Esophagus muscularis mucosa (tissue), 4 donors: ENCODE measurements around the gene GPX7. TPM values are rescaled to one million over a fixed set of nuclear protein-coding genes. Genes with fewer than 3 reads are reported as not detected.

ENCODE experiments used
- DNase-seq: peaks from one replicate; pipeline ENCODE4 v3.0.0-alpha.2; 2017; ENCODE audit errors: extremely low spot score
- H3K27ac ChIP-seq, 4 donors: fragments of 200-600 bp; sonication (generic); replicated peaks in 1 of 4; 1 replicate in 3 of 4; 2 replicates in 1 of 4; pipeline ENCODE4 v1.5.1; 2016 to 2019; ENCODE audit warnings: mild to moderate bottlenecking in 1 of 4
- H3K27me3 ChIP-seq, 4 donors: fragments of 200-600 bp; sonication (generic); one replicate each; pipeline versions ENCODE4 v1.5.1 to v1.6.0; 2016 to 2019
- H3K36me3 ChIP-seq, 4 donors: fragments of 200-600 bp; sonication (generic); one replicate each; pipeline ENCODE4 v1.5.1; 2016 to 2019
- H3K4me1 ChIP-seq, 4 donors: fragments of 200-600 bp; sonication (generic); one replicate each; pipeline ENCODE4 v1.5.1; 2016 to 2019
- H3K4me3 ChIP-seq, 4 donors: fragments of 200-600 bp; sonication (generic); 1 replicate in 2 of 4; 2 replicates in 2 of 4; pipeline ENCODE4 v1.5.1; 2016 to 2019; ENCODE audit warnings: mild to moderate bottlenecking in 4 of 4, moderate library complexity in 1 of 4
- H3K9me3 ChIP-seq, 4 donors: fragments of 200-600 bp; sonication (generic); 1 replicate in 3 of 4; 2 replicates in 1 of 4; pipeline ENCODE4 v1.5.1; 2016 to 2019
- EP300 ChIP-seq: sonication (generic); formaldehyde crosslinking; IDR thresholded peaks from one replicate; pipeline ENCODE4 v1.6.1; 2017; ENCODE audit warnings: antibody characterized with exemption
- POLR2A ChIP-seq: fragments of 450-650 bp; IDR thresholded peaks from one replicate; pipeline ENCODE4 v1.6.1; 2017; ENCODE audit warnings: antibody characterized with exemption, moderate library complexity, mild to moderate bottlenecking, low read depth
- POLR2AphosphoS5 ChIP-seq, 2 donors: sonication (generic); formaldehyde crosslinking; IDR thresholded peaks; one replicate each; pipeline ENCODE4 v1.6.1; 2017; ENCODE audit warnings: antibody characterized with exemption in 2 of 2
- WGBS: methylation state at CpG from one replicate; pipeline ENCODE4 v1.1.5; 2018; 5-methylcytosine and 5-hydroxymethylcytosine counted together
- intact Hi-C: fragments of 100-400 bp; cut with DNase I; formaldehyde crosslinking; loops from one replicate; pipeline ENCODE4 v1.15.1; 2023
- total RNA-seq, 4 donors: library from RNA; depleted of rRNA; stranded (reverse); fragments of >200 nt; gene quantifications; one replicate each; pipeline versions ENCODE4 v1.1.0 to v1.2.1, GENCODE V29; 2016
- TF ChIP-seq, protein P1 (sequence below), 3 experiments: fragments of 200-600 bp in 2 of 3; fragments of 450-650 bp in 1 of 3; sonication (generic) in 2 of 3; IDR thresholded peaks; one replicate each; pipeline ENCODE4 v1.5.1; 2017 to 2019; ENCODE audit warnings: antibody characterized with exemption in 3 of 3, mild to moderate bottlenecking in 2 of 3, moderate library complexity in 1 of 3

Gene GPX7
- total RNA-seq, 4 donors from 2014 or later: 9.3 to 17.3 (median 16.4) TPM

- DNase-seq: no peak
- intact Hi-C loops: no loop called here
- 93% methylated on average over 5 of the region's 5 CpGs for WGBS
- no peak overlapping the region for H3K4me3 ChIP-seq
- no peak for TF ChIP-seq EP300
- TF ChIP-seq POLR2AphosphoS5 (IDR thresholded peaks at IDR 0.05): no peak
- no peak for TF ChIP-seq POLR2A
- TF ChIP-seq, protein P1, sequence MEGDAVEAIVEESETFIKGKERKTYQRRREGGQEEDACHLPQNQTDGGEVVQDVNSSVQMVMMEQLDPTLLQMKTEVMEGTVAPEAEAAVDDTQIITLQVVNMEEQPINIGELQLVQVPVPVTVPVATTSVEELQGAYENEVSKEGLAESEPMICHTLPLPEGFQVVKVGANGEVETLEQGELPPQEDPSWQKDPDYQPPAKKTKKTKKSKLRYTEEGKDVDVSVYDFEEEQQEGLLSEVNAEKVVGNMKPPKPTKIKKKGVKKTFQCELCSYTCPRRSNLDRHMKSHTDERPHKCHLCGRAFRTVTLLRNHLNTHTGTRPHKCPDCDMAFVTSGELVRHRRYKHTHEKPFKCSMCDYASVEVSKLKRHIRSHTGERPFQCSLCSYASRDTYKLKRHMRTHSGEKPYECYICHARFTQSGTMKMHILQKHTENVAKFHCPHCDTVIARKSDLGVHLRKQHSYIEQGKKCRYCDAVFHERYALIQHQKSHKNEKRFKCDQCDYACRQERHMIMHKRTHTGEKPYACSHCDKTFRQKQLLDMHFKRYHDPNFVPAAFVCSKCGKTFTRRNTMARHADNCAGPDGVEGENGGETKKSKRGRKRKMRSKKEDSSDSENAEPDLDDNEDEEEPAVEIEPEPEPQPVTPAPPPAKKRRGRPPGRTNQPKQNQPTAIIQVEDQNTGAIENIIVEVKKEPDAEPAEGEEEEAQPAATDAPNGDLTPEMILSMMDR (IDR thresholded peaks at IDR 0.05): no peak
- H3K9me3 ChIP-seq: no peaks in the 10 kb centered on the region
- H3K36me3 ChIP-seq: peaks cover 0 to 14% (median 0%) of the 10 kb centered on the region in 4 donors
- no peaks in the 10 kb centered on the region for H3K4me1 ChIP-seq
- no peak overlapping the region for H3K27ac ChIP-seq
- H3K27me3 ChIP-seq: no peaks in the 10 kb centered on the region
Measured at GRCh38 chr1:52614671-52615070, 12.5 kb downstream of the GPX7 start.

- Histone ChIP-seq H3K4me1 (no peaks in the 10 kb centered on the region), H3K4me3 (no peak overlapping the region), H3K27ac (no peak overlapping the region), H3K9me3 (peaks cover 0 to 4% (median 0%) of the 10 kb centered on the region in 4 donors), H3K27me3 (no peaks in the 10 kb centered on the region), H3K36me3 (peaks cover 0 to 10% (median 0%) of the 10 kb centered on the region in 4 donors)
- no peak for DNase-seq
- no peak for TF ChIP-seq POLR2AphosphoS5 (IDR thresholded peaks at IDR 0.05)
- TF ChIP-seq EP300: no peak
- no peak for TF ChIP-seq POLR2A
- TF ChIP-seq, protein P1 (IDR thresholded peaks at IDR 0.05): no peak
- intact Hi-C loops: no loop called here
- 97% methylated on average over 5 of the region's 5 CpGs for WGBS
Measured at GRCh38 chr1:52615489-52616042, 13.4 kb downstream of the GPX7 start.

DNA sequence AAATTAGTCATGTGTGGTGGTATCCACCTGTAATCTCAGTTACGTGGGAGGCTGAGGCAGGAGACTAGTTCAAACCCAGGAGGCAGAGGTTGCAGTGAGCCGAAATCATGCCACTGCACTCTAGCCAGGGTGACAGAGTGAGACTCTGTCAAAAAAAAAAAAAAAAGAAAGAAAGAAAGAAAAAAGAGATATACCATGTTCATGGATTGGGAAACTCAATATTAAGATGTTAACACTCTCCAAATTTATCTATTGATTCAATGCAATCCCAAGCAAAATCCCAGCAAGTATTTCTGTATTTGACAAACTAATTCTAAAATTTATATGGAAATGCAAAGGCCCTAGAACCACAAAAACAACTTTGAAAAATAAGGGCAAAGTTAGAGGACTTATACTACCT is 19.8 kb downstream of the GPX7 start:
- intact Hi-C loops: no loop called here
- Histone ChIP-seq H3K4me3 (no peak overlapping the region), H3K27me3 (no peaks in the 10 kb centered on the region), H3K4me1 (no peaks in the 10 kb centered on the region), H3K27ac (no peak overlapping the region), H3K36me3 (peaks cover 0 to 5% (median 0%) of the 10 kb centered on the region in 4 donors), H3K9me3 (peaks cover 0 to 30% (median 26%) of the 10 kb centered on the region in 4 donors)
- no peak for DNase-seq
- TF ChIP-seq POLR2A: no peak
- TF ChIP-seq, protein P1 (IDR thresholded peaks at IDR 0.05): no peak
- TF ChIP-seq EP300: no peak
- no peak for TF ChIP-seq POLR2AphosphoS5 (IDR thresholded peaks at IDR 0.05)
- 92% methylated on average over 2 of the region's 2 CpGs for WGBS

- Histone ChIP-seq H3K27ac (no peak overlapping the region), H3K9me3 (peaks cover 0 to 30% (median 26%) of the 10 kb centered on the region in 4 donors), H3K4me3 (no peak overlapping the region), H3K36me3 (peaks cover 0 to 5% (median 0%) of the 10 kb centered on the region in 4 donors), H3K4me1 (peaks cover 0 to 2% (median 0%) of the 10 kb centered on the region in 4 donors), H3K27me3 (no peaks in the 10 kb centered on the region)
- TF ChIP-seq POLR2A (no peak), POLR2AphosphoS5 (IDR thresholded peaks at IDR 0.05) (no peak), EP300 (no peak)
- TF ChIP-seq, protein P1 (IDR thresholded peaks at IDR 0.05): no peak
- no peak for DNase-seq
- 98% methylated on average over 3 of the region's 3 CpGs for WGBS
- intact Hi-C loops: no loop called here
Measured at GRCh38 chr1:52623812-52624211, 21.6 kb downstream of the GPX7 start.

- Histone ChIP-seq H3K36me3 (peaks cover 0 to 3% (median 0%) of the 10 kb centered on the region in 4 donors), H3K4me3 (no peak overlapping the region), H3K9me3 (peaks cover 0 to 20% (median 14%) of the 10 kb centered on the region in 4 donors), H3K27ac (no peak overlapping the region), H3K4me1 (peaks cover 0 to 8% (median 0%) of the 10 kb centered on the region in 4 donors), H3K27me3 (peaks cover 0 to 17% (median 4%) of the 10 kb centered on the region in 4 donors)
- 91% methylated on average over 2 of the region's 2 CpGs for WGBS
- no peak for DNase-seq
- TF ChIP-seq POLR2A: no peak
- TF ChIP-seq, protein P1 (IDR thresholded peaks at IDR 0.05): no peak
- TF ChIP-seq EP300: no peak
- no peak for TF ChIP-seq POLR2AphosphoS5 (IDR thresholded peaks at IDR 0.05)
- intact Hi-C loops: no loop called here
Measured at GRCh38 chr1:52627028-52627427, 24.9 kb downstream of the GPX7 start.
